ENCODE results near the gene NKX1-1.

Gene NKX1-1

GRCh38 chr4:1357356-1358248 is 48.6 kb downstream of the NKX1-1 start:
- TF ChIP-seq JUND (IDR thresholded peaks at IDR 0.05; ENCODE audit: low read depth) = no peak
- no peak for DNase-seq (ENCODE audit: low read depth in 1 of 2, low spot score in 1 of 2)
- in situ Hi-C loops (cut with HindIII; ENCODE audit: low pct_unique_long_range_greater_than_20kb, low sequenced_read_pairs) = no loop called here

DNA sequence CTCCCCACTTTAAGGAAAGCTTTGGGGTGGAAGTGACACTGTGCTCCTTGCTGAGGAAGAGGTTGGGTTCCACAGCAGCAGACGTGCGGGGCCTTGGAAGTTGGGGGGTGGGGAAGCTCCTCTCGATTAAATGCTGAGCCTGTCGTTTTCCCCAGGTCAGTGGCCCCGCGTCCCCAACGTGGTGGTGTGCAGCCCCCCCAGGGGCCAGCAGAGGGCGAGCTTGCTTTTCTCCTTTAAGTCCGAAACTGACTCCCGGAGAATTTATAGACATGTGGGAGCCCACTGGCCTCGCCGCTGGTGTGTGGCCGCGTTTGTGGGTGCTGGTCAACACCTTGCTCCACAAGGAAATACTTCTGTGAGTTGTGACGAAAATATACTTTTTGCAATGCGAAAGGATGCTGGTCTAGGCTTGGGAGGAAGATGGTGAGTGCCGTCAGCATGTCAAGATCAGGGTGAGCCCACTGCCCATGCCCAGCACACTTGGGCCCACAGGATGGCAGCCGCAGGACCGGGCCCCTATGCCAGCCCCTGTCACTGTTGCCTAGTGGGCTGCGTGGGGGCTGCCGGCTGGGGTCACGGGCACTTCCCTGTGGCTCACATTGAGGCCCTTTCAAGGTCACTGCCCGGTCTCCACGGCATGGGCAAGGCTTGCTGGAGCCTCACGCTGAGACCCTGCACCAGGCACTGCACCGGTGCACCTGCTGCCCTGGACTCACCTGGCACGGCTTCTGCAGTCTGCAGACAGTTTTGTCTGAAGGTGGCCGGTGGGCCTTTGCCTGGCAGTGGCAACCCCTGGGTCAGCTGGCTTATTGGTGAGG is 49.9 kb downstream of the NKX1-1 start:
- TF ChIP-seq JUND (IDR thresholded peaks at IDR 0.05; ENCODE audit: low read depth) = no peak
- peak; percentile 61 to 64 for DNase-seq (ENCODE audit: low read depth in 1 of 2, low spot score in 1 of 2)
- in situ Hi-C loops (cut with HindIII; ENCODE audit: low pct_unique_long_range_greater_than_20kb, low sequenced_read_pairs) = no loop called here

- TF ChIP-seq JUND (IDR thresholded peaks at IDR 0.05; ENCODE audit: low read depth) = no peak
- DNase-seq (ENCODE audit: low read depth in 1 of 2, low spot score in 1 of 2) = no peak
- in situ Hi-C loops (cut with HindIII; ENCODE audit: low pct_unique_long_range_greater_than_20kb, low sequenced_read_pairs) = no loop called here
Measured at GRCh38 chr4:1355378-1355777, 50.9 kb downstream of the NKX1-1 start.

GRCh38 chr4:1354983-1355275 is 51.3 kb downstream of the NKX1-1 start:
- TF ChIP-seq JUND (IDR thresholded peaks at IDR 0.05; ENCODE audit: low read depth) = no peak
- in situ Hi-C loops (cut with HindIII; ENCODE audit: low pct_unique_long_range_greater_than_20kb, low sequenced_read_pairs) = no loop called here
- DNase-seq (ENCODE audit: low read depth in 1 of 2, low spot score in 1 of 2) = no peak

DNA sequence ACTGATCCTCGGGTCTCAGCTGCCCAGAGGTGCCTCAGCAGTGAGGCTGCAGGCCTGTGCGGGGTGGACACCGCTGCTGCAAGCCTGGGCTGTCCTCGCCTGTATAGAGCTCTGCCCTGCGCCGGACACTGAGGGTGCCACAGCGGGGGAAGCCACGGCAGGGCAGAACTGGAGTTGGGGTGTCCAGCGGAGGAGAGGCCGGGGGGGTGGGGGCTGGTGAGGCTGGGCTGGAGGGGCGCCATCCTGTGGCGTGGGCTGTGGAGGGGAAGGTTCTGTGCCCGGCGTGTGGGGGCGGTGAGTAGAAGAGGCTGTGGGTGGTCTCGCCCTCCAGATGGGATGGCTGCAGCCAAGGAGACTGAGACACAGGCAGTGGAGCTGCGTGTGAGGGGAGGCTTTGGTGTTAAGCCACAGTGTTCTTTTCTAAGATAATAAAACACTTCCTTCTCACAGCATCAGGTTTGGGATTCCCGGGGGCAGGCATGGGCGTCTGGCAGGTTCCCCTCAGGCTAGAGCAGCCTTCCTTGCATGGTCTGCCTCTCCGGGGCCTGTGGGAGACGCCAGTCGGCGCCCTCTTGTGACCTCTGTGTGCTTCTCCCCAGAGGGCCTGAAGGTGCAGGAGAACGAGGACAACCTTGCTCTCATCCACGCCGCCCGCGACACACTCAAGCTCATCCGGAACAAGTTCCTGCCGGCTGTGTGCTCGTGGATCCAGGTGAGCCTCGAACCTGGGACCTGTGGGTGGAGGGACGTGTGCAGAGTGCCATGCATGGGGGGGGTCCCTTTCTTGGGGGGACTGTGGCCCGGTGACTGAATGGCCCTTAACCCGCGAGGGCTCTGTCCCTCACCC is 51.9 kb downstream of the NKX1-1 start:
- no peak for DNase-seq (ENCODE audit: low read depth in 1 of 2, low spot score in 1 of 2)
- in situ Hi-C loops (cut with HindIII; ENCODE audit: low pct_unique_long_range_greater_than_20kb, low sequenced_read_pairs) = no loop called here
- no peak for TF ChIP-seq JUND (IDR thresholded peaks at IDR 0.05; ENCODE audit: low read depth)

GRCh38 chr4:1353186-1354055 is 52.8 kb downstream of the NKX1-1 start:
- in situ Hi-C loops (cut with HindIII; ENCODE audit: low pct_unique_long_range_greater_than_20kb, low sequenced_read_pairs) = no loop called here
- no peak for DNase-seq (ENCODE audit: low read depth in 1 of 2, low spot score in 1 of 2)
- no peak for TF ChIP-seq JUND (IDR thresholded peaks at IDR 0.05; ENCODE audit: low read depth)
